HL-60 (cell line): ENCODE measurements around the gene GALNT7.

Source experiments
- POLR2AphosphoS5 ChIP-seq: IDR thresholded peaks from 2 replicates; pipeline ENCODE4 v1.6.1; 2012; ENCODE audit warnings: low read depth
- TF ChIP-seq, protein P1 (sequence below): IDR thresholded peaks from one replicate; pipeline ENCODE4 v1.5.1; 2011; ENCODE audit warnings: low read length, control low read depth, inconsistent platforms; ENCODE audit not compliant: insufficient read depth
- TF ChIP-seq, protein P2 (sequence below): IDR thresholded peaks from 2 replicates; pipeline ENCODE4 v1.6.1; 2012; ENCODE audit warnings: low read depth; ENCODE audit not compliant: insufficient replicate concordance

DNA sequence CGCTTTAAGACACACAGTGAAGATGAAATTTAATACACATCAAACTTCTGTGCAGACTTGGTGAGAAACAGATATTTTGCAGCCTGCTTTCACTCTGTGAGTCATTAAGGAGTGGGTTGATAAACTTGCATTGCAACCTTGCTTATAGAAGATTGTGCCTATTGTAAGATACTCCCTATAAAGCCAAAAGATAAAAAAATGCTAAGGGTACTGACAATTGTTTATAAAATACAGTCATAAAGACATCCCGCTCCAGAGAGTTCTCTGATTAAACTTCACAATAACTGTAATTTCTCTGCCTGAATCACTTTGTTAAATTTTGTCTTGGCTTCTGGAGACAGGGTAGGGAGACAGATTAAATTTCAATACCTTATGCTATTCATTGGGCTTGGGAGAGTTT, 49.1 kb downstream of the GALNT7 start:
- TF ChIP-seq, protein P1, sequence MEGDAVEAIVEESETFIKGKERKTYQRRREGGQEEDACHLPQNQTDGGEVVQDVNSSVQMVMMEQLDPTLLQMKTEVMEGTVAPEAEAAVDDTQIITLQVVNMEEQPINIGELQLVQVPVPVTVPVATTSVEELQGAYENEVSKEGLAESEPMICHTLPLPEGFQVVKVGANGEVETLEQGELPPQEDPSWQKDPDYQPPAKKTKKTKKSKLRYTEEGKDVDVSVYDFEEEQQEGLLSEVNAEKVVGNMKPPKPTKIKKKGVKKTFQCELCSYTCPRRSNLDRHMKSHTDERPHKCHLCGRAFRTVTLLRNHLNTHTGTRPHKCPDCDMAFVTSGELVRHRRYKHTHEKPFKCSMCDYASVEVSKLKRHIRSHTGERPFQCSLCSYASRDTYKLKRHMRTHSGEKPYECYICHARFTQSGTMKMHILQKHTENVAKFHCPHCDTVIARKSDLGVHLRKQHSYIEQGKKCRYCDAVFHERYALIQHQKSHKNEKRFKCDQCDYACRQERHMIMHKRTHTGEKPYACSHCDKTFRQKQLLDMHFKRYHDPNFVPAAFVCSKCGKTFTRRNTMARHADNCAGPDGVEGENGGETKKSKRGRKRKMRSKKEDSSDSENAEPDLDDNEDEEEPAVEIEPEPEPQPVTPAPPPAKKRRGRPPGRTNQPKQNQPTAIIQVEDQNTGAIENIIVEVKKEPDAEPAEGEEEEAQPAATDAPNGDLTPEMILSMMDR = no peak
- TF ChIP-seq, protein P2, sequence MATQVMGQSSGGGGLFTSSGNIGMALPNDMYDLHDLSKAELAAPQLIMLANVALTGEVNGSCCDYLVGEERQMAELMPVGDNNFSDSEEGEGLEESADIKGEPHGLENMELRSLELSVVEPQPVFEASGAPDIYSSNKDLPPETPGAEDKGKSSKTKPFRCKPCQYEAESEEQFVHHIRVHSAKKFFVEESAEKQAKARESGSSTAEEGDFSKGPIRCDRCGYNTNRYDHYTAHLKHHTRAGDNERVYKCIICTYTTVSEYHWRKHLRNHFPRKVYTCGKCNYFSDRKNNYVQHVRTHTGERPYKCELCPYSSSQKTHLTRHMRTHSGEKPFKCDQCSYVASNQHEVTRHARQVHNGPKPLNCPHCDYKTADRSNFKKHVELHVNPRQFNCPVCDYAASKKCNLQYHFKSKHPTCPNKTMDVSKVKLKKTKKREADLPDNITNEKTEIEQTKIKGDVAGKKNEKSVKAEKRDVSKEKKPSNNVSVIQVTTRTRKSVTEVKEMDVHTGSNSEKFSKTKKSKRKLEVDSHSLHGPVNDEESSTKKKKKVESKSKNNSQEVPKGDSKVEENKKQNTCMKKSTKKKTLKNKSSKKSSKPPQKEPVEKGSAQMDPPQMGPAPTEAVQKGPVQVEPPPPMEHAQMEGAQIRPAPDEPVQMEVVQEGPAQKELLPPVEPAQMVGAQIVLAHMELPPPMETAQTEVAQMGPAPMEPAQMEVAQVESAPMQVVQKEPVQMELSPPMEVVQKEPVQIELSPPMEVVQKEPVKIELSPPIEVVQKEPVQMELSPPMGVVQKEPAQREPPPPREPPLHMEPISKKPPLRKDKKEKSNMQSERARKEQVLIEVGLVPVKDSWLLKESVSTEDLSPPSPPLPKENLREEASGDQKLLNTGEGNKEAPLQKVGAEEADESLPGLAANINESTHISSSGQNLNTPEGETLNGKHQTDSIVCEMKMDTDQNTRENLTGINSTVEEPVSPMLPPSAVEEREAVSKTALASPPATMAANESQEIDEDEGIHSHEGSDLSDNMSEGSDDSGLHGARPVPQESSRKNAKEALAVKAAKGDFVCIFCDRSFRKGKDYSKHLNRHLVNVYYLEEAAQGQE = no peak
- no peak for TF ChIP-seq POLR2AphosphoS5
